Prostate gland (tissue), 2 donors: Measurements from ENCODE around the gene ZFYVE16.

Source experiments
- POLR2AphosphoS5 ChIP-seq: sonication (generic); formaldehyde crosslinking; IDR thresholded peaks from one replicate; pipeline ENCODE4 v1.6.1; 2017; ENCODE audit warnings: antibody characterized with exemption
- TF ChIP-seq, protein P1 (sequence below), 4 experiments: fragments of 200-600 bp in 2 of 4; fragments of 450-650 bp in 2 of 4; sonication (generic) in 2 of 4; IDR thresholded peaks; 1 replicate in 3 of 4; 2 replicates in 1 of 4; pipeline ENCODE4 v1.5.1; 2016 to 2019; ENCODE audit warnings: antibody characterized with exemption in 4 of 4, mild to moderate bottlenecking in 2 of 4, moderate library complexity in 2 of 4

DNA sequence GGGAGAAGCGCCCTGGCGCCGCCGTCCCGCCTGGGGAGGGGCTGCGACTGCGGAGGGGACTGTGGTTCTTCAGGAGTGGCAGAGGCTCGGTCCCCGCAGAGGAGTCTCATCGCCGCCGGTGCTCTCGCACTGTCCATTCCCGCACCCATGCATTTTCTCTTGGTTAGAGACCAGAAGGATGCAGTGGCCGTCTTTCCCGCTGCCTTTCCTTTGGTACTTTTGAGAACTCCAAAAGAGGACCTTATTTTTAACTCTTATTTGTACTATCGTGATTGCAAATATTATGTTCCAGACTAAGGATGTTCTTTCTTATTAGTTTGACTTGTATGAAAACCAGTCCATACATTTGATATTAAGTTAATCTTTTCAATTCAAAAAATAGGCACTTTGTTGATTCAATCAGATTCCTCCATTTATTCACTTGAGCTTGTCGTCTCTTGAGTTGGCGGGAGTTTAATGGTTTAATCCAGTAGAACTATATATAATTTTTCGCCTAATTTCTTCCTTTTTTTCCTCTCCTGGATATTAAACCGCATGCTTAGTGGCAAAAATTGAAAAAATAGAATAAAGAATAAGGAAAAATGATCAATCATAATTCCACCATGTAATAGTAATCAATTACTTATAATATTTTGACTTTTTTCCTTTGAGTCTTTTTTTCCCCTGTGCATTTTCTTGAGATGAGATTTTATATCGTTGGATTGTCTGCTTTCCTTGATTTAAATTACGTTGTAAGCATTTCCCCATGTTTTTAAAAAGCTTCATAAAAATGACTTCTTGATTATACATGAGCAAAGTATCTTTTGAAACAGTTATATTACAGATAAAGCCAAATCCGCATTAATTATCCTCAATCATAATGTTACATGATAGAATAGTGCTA is 861 bp downstream of the ZFYVE16 start:
- TF ChIP-seq, protein P1, sequence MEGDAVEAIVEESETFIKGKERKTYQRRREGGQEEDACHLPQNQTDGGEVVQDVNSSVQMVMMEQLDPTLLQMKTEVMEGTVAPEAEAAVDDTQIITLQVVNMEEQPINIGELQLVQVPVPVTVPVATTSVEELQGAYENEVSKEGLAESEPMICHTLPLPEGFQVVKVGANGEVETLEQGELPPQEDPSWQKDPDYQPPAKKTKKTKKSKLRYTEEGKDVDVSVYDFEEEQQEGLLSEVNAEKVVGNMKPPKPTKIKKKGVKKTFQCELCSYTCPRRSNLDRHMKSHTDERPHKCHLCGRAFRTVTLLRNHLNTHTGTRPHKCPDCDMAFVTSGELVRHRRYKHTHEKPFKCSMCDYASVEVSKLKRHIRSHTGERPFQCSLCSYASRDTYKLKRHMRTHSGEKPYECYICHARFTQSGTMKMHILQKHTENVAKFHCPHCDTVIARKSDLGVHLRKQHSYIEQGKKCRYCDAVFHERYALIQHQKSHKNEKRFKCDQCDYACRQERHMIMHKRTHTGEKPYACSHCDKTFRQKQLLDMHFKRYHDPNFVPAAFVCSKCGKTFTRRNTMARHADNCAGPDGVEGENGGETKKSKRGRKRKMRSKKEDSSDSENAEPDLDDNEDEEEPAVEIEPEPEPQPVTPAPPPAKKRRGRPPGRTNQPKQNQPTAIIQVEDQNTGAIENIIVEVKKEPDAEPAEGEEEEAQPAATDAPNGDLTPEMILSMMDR (IDR thresholded peaks at IDR 0.05) = no peak
- no peak for TF ChIP-seq POLR2AphosphoS5
